ENCODE results near the gene CRYZL1.
A peak's percentile ranks its signal among the peaks of the same experiment; 100 is the strongest.

CRYZL1 gene

GRCh38 chr21:33560965-33561364, 80.6 kb downstream of the CRYZL1 start:
- no peak for DNase-seq (ENCODE audit: low spot score)

- no peak for DNase-seq (ENCODE audit: low spot score)
Observed at GRCh38 chr21:33559813-33560212, 81.7 kb downstream of the CRYZL1 start.

DNA sequence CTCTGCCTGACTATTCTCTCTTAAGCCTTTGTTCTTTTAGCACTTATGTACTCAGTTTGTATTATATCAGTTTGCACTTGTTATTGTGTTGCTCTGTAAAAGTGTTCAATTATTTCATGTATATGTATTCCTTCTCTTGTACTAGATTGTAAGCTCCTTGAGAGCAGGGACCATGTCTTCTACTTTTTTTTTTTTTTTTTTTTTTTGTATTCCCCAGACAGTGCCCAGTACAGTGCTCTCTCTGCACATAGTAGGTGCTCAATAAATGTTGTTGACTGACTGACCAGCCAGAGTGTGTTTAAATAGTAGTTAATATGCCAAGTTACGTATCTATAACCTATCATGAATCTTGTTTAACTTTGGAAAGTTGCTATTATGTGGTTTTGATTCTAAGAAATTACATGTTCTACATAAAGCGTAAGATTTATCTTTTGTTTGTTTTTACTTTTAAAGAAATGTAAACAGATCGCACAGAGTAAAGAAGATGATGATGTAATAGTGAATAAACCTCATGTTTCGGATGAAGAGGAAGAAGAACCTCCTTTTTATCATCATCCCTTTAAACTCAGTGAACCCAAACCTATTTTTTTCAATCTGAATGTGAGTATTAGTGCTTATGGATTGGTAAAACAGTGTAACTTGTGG, 82.6 kb downstream of the CRYZL1 start:
- no peak for DNase-seq (ENCODE audit: low spot score)

DNA sequence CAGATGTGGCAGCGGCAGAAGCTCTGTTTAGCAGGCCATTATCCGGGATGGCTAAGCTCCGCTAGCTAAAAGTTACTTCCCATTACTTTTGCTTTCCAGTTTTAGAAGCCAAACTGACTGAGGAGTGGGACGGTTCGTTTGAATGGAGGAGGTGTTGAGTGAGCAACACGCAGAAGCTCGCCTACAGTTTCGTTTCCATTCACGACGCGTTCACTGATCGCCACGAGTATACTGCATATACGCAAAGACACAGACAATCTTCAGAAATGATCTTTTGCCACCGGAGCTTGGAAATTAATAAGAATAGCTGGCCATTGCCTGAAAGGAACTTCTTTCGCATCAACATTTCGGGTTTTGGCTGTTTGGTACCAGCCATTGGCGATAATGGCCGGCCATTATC, 84.1 kb downstream of the CRYZL1 start:
- DNase-seq (ENCODE audit: low spot score), result no peak

DNA sequence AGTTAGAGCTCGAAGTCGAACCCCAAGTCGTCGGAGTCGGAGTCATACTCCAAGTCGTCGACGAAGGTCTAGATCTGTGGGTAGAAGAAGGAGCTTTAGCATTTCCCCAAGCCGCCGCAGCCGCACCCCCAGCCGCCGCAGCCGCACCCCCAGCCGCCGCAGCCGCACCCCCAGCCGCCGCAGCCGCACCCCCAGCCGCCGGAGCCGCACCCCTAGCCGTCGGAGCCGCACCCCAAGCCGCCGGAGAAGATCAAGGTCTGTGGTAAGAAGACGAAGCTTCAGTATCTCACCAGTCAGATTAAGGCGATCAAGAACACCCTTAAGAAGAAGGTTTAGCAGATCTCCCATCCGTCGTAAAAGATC, 86.6 kb downstream of the CRYZL1 start:
- DNase-seq (ENCODE audit: low spot score), result no peak

DNA sequence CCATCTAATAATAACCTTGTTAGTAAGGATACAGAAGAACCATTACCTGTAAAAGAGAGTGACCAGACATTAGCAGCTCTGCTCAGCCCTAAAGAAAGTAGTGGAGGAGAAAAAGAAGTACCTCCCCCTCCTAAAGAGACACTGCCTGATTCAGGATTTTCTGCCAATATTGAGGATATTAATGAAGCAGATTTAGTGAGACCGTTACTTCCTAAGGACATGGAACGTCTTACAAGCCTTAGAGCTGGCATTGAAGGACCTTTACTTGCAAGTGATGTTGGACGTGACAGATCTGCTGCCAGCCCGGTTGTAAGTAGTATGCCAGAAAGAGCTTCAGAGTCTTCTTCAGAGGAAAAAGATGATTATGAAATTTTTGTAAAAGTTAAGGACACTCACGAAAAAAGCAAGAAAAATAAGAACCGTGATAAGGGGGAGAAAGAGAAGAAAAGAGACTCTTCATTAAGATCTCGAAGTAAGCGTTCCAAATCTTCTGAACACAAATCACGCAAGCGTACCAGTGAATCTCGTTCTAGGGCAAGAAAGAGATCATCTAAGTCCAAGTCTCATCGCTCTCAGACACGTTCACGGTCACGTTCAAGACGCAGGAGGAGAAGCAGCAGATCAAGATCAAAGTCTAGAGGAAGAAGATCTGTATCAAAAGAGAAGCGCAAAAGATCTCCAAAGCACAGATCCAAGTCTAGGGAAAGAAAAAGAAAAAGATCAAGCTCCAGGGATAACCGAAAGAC, 87.1 kb downstream of the CRYZL1 start:
- DNase-seq (ENCODE audit: low spot score), result no peak

DNA sequence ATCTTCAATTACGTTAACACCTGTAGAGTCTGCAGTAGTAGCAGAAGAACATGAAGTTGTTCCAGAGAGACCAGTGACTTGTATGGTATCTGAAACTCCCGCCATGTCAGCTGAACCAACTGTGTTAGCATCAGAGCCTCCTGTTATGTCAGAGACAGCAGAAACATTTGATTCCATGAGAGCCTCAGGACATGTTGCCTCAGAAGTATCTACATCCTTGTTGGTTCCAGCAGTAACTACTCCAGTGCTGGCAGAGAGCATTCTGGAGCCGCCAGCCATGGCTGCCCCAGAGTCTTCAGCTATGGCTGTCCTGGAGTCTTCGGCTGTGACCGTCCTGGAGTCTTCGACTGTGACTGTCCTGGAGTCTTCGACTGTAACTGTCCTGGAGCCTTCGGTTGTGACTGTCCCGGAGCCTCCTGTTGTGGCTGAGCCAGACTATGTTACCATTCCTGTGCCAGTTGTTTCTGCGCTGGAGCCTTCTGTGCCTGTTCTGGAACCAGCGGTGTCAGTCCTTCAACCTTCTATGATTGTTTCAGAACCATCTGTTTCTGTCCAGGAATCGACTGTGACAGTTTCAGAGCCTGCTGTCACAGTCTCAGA, 88.4 kb downstream of the CRYZL1 start:
- no peak for DNase-seq (ENCODE audit: low spot score)

- DNase-seq (ENCODE audit: low spot score), result no peak
Observed at GRCh38 chr21:33552093-33552998, 89.2 kb downstream of the CRYZL1 start.

DNA sequence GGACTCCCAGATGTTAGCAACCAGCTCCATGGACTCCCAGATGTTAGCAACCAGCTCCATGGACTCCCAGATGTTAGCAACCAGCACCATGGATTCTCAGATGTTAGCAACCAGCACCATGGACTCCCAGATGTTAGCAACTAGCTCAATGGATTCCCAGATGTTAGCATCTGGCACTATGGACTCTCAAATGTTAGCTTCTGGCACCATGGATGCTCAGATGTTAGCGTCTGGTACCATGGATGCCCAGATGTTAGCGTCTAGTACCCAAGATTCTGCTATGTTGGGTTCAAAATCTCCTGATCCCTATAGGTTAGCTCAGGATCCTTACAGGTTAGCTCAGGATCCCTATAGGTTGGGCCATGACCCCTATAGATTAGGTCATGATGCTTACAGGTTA, 89.9 kb downstream of the CRYZL1 start:
- DNase-seq (ENCODE audit: low spot score), result no peak

- no peak for DNase-seq (ENCODE audit: low spot score)
Observed at GRCh38 chr21:33550772-33551660, 90.5 kb downstream of the CRYZL1 start.

DNA sequence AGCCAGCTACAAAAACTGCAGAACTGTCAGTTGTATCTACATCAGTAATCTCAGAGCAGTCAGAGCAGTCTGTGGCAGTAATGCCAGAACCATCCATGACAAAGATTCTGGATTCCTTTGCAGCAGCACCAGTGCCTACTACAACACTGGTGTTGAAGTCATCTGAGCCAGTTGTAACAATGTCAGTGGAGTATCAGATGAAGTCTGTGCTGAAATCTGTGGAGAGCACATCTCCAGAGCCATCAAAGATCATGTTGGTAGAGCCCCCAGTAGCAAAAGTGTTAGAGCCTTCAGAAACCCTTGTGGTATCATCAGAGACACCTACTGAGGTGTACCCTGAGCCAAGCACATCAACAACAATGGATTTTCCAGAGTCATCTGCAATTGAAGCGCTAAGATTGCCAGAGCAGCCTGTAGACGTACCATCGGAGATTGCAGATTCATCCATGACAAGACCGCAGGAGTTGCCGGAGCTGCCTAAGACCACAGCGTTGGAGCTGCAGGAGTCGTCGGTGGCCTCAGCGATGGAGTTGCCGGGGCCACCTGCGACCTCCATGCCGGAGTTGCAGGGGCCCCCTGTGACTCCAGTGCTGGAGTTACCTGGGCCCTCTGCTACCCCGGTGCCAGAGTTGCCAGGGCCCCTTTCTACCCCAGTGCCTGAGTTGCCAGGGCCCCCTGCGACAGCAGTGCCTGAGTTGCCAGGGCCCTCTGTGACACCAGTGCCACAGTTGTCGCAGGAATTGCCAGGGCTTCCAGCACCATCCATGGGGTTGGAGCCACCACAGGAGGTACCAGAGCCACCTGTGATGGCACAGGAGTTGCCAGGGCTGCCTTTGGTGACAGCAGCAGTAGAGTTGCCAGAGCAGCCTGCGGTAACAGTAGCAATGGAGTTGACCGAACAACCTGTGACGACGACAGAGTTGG, 91.4 kb downstream of the CRYZL1 start:
- DNase-seq (ENCODE audit: low spot score), result no peak

DNA sequence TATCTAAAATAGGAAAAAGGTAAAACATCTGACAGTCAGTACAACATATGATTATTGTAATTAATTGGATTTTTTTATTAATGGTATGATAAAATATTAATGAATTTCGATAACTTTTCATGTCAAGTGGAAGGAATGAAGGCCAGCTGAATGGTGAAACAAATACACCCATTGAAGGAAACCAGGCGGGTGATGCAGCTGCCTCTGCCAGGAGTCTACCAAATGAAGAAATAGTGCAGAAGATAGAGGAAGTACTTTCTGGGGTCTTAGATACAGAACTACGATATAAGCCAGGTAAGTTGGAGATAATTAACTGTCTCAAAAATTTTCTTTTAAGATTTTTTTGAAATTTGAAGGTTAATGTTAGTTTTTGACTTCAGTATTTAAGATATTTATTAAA, 95.5 kb downstream of the CRYZL1 start:
- DNase-seq (ENCODE audit: low spot score), result no peak

DNA sequence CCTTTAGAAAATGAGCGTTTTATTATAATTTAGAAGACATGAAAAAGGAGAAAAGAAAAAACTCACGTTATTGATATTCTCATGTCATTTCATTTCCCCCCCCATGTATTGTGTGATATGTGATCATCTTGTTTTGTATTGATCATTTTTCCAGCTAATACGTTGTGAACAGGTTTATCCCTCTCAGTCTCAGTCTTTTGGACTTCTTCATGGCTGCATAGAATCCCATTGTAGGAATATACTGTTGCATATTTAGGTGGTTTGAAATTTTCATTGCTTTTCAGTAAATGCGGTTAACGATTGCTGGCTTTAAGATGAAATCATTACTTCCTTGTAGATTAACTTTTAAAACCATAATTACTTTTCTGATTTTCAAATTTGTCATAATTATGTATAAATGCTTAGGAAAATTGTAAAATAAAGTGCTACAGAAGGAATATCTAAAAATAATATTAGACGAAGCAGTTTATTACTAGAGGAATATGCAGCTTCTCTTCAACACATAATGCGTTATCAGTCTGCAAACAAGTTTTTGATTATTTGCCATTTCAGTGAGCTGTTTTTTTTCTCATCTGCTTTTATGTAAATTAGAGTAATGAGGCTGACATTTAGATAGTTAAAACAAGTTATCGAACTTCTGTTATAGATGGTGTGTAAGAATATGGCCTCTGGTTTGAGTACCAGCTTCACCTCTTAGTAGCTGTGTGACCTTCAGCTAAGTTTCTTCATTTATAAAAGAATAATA, 96.9 kb downstream of the CRYZL1 start:
- no peak for DNase-seq (ENCODE audit: low spot score)

DNA sequence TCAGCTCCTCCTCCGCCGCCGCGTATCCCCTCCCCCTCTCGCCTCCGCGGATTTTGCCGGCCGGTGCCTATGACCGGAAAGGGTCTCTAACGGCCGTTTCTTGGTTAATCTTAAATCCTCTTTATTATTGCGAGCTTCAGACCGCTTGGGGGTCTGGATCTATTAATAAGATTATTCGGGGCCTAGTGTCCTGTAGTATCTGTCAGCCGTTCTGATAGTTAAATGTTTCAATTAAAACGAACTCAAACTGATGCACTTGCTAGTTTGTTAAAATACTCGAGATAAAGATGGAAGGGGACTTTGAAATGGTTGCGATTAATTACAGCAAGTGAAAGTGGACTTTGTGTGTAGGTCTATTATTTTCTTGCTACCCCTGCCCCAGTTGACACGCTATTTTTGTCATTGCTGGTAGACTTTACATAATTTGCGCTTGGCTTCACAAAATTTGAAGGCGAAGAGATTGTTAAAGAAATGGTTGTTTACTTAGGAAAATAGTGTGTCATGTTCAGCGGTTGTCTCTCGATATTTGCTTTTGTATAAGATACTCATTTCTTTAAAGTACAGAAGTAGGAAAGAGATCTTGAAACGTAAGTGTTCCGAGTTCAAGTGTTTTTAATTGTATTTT, 97.9 kb downstream of the CRYZL1 start:
- DNase-seq (ENCODE audit: low spot score), result peak; percentile 48

DNA sequence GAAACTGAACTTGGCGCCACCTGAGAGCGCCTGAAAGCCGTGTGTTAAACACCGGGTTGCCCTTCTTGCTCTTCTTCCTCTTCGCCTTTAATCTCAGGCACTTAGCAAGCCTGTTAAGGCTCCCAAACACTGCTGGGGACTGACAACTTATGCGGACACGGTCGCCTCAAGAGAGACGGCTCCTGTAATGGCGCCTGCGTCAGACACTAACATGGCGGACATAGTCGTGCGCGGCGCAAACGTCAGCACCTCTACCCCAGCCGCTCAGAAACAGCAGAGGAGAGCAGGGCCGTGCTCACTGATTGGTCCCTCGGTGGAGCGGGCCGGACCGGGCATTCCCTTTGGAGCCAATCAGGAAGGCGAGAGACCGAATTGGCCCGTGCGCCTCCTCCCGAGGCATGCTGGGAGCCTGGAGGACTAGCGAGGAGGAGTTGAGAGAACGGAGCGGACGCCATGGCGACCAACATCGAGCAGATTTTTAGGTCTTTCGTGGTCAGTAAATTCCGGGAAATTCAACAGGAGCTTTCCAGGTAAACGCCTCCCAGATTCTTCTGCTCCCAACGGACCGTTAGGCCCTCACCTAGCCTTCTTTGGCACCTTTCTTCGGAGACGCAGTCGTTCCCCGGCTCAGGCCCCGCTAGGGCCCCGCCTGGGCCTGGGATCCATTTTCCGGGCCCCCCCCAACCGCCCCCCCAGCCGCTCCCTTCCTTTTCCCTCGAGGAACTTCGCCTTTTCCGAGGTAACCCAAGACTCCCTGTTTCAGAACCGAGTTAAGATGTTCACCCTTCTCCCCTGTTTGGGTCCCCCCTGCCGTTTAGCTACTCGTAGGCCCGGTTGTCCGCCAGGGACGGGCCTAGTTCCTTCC, 98.7 kb downstream of the CRYZL1 start, which contains the start of gene SON:
Gene SON, plus strand, starts transcription at position 399 of the 865 bp plus-strand sequence. Its CDS starts 55 bp downstream, at position 454.
- DNase-seq (ENCODE audit: low spot score), result peak; percentile 98

- DNase-seq (ENCODE audit: low spot score), result peak; percentile 73
Observed at GRCh38 chr21:33541756-33542639, 99.5 kb downstream of the CRYZL1 start, which contains the start of gene GART. Gene GART, minus strand, starts transcription at chr21:33542117. Its CDS starts 2,802 bp downstream, at chr21:33539315.
